IMR-90 (cell line): ENCODE results near the gene FGF12. TPM values are rescaled to one million over a fixed set of nuclear protein-coding genes. Genes with fewer than 3 reads are reported as not detected.

Source experiments
- ATAC-seq: fragments of 200-7000 bp; cut with Tn5 transposase; 2 replicates; pipeline ENCODE4 v1.9.1; 2020; ENCODE audit warnings: low read depth, mild to moderate bottlenecking, moderate library complexity
- BruUV-seq: library from RNA; stranded (reverse); fragments of 400-500 nt; replicated peaks from 2 replicates; lab custom pipeline; 2021; lab: Mats Ljungman, UMichigan
- CTCF ChIA-PET: fragments of 300-600 bp; formaldehyde crosslinking; extraction: SDS; loops from one replicate; lab custom pipeline; 2021; ENCODE audit warnings: antibody characterized with exemption; lab: Yijun Ruan, JAX
- POLR2A ChIA-PET: fragments of 300-600 bp; sonication (Branson Sonifier 250); formaldehyde crosslinking; loops from one replicate; lab custom pipeline; 2022; ENCODE audit warnings: antibody characterized with exemption; ENCODE audit not compliant: unreplicated experiment; lab: Charles Lee
- DNase-seq: peaks from one replicate; pipeline ENCODE4 v3.0.0; 2013
- H2AFZ ChIP-seq: replicated peaks from 2 replicates; pipeline ENCODE3; 2013; ENCODE audit warnings: low read length, mild to moderate bottlenecking; ENCODE audit not compliant: poor library complexity
- H2AK5ac ChIP-seq: 2 replicates; pipeline ENCODE4 v1.6.1; 2013; ENCODE audit warnings: low read depth, low read length, inconsistent platforms
- H2AK9ac ChIP-seq: replicated peaks from 2 replicates; pipeline ENCODE3; 2013; ENCODE audit warnings: mild to moderate bottlenecking, low read depth, low read length, moderate library complexity; ENCODE audit not compliant: poor library complexity
- H2BK120ac ChIP-seq: 2 replicates; pipeline ENCODE4 v1.6.1; 2013; ENCODE audit warnings: low read depth, low read length, inconsistent platforms
- H2BK15ac ChIP-seq: 3 replicates; pipeline ENCODE4 v1.6.1; 2013; ENCODE audit warnings: low read depth, low read length, inconsistent platforms
- H2BK20ac ChIP-seq: 2 replicates; pipeline ENCODE4 v1.6.1; 2013; ENCODE audit warnings: low read depth, mild to moderate bottlenecking, inconsistent platforms, low read length, moderate library complexity
- H2BK5ac ChIP-seq: 2 replicates; pipeline ENCODE4 v1.6.1; 2013; ENCODE audit warnings: mild to moderate bottlenecking, low read depth, low read length, inconsistent platforms; ENCODE audit not compliant: poor library complexity, severe bottlenecking
- H3K14ac ChIP-seq: replicated peaks from 2 replicates; pipeline ENCODE4 v1.6.1; 2013; ENCODE audit warnings: low read depth, low read length, inconsistent platforms
- H3K18ac ChIP-seq: 2 replicates; pipeline ENCODE4 v1.6.1; 2013; ENCODE audit warnings: low read depth, low read length, control low read depth
- H3K23ac ChIP-seq: 2 replicates; pipeline ENCODE4 v1.6.1; 2013; ENCODE audit warnings: low read depth, low read length, inconsistent platforms
- H3K27ac ChIP-seq: 2 replicates; pipeline ENCODE4 v1.5.1; 2013; ENCODE audit warnings: mild to moderate bottlenecking, control low read depth, low read length; ENCODE audit not compliant: insufficient read depth
- H3K27me3 ChIP-seq: 2 replicates; pipeline ENCODE4 v1.6.1; 2013; ENCODE audit warnings: low read length; ENCODE audit not compliant: control insufficient read depth, insufficient read depth
- H3K36me3 ChIP-seq: 2 replicates; pipeline ENCODE4 v1.6.1; 2013; ENCODE audit warnings: low read length, mixed read lengths; ENCODE audit not compliant: control insufficient read depth, insufficient read depth
- H3K4ac ChIP-seq: 2 replicates; pipeline ENCODE4 v1.6.1; 2013; ENCODE audit warnings: low read depth, low read length, inconsistent platforms
- H3K4me1 ChIP-seq: 2 replicates; pipeline ENCODE4 v1.6.1; 2013; ENCODE audit warnings: low read length, mixed read lengths; ENCODE audit not compliant: control insufficient read depth, insufficient read depth
- H3K4me2 ChIP-seq: 2 replicates; pipeline ENCODE4 v1.6.1; 2013; ENCODE audit warnings: low read depth, mild to moderate bottlenecking, control low read depth, low read length, moderate library complexity
- H3K4me3 ChIP-seq: 2 replicates; pipeline ENCODE4 v1.5.1; 2013; ENCODE audit warnings: low read depth, mild to moderate bottlenecking, control low read depth, low read length, moderate library complexity; ENCODE audit not compliant: insufficient read depth
- H3K56ac ChIP-seq: 2 replicates; pipeline ENCODE4 v1.6.1; 2013; ENCODE audit warnings: low read length, inconsistent platforms; ENCODE audit not compliant: insufficient read depth; ENCODE audit errors: extremely low read depth
- H3K79me1 ChIP-seq, 2 experiments: 2 replicates each; pipeline ENCODE4 v1.6.1; 2013; ENCODE audit warnings: low read length in 2 of 2, inconsistent platforms in 1 of 2, low read depth in 1 of 2
- H3K9ac ChIP-seq: 2 replicates; pipeline ENCODE4 v1.6.1; 2013; ENCODE audit warnings: low read depth, low read length, control low read depth
- H3K9me1 ChIP-seq: 2 replicates; pipeline ENCODE4 v1.6.1; 2013; ENCODE audit warnings: low read length, inconsistent platforms; ENCODE audit not compliant: insufficient read depth
- H3K9me3 ChIP-seq: 2 replicates; pipeline ENCODE4 v1.6.1; 2013; ENCODE audit warnings: low read length; ENCODE audit not compliant: control insufficient read depth, insufficient read depth
- H4K20me1 ChIP-seq: 2 replicates; pipeline ENCODE4 v1.6.1; 2013; ENCODE audit warnings: low read length, inconsistent platforms; ENCODE audit not compliant: insufficient read depth
- H4K5ac ChIP-seq: 2 replicates; pipeline ENCODE4 v1.6.1; 2013; ENCODE audit warnings: mild to moderate bottlenecking, low read depth, low read length, control low read depth
- H4K8ac ChIP-seq, 2 experiments: 2 replicates each; pipeline ENCODE4 v1.6.1; 2013; ENCODE audit warnings: low read depth in 2 of 2, low read length in 2 of 2, control low read depth in 1 of 2, inconsistent platforms in 1 of 2
- H4K91ac ChIP-seq: 2 replicates; pipeline ENCODE4 v1.6.1; 2013; ENCODE audit warnings: low read depth, low read length, inconsistent platforms; ENCODE audit not compliant: insufficient read depth
- BHLHE40 ChIP-seq: fragments of 150-350 bp; IDR thresholded peaks from 2 replicates; pipeline ENCODE4 v1.6.1; 2016; ENCODE audit warnings: mild to moderate bottlenecking, low read depth, low read length
- CEBPB ChIP-seq: IDR thresholded peaks from 2 replicates; pipeline ENCODE4 v1.6.1; 2012; ENCODE audit warnings: low read depth, low read length, improper control_type of control experiment
- CHD1 ChIP-seq: IDR thresholded peaks from 2 replicates; pipeline ENCODE4 v1.6.1; 2012; ENCODE audit warnings: low read depth, low read length, improper control_type of control experiment
- CTCF ChIP-seq: conservative IDR thresholded peaks from 2 replicates; pipeline ENCODE4 v1.5.1; 2012; ENCODE audit warnings: mild to moderate bottlenecking, low read depth, low read length, improper control_type of control experiment
- ELK1 ChIP-seq: fragments of 150-350 bp; IDR thresholded peaks from 2 replicates; pipeline ENCODE4 v1.6.1; 2016; ENCODE audit warnings: low read depth, mild to moderate bottlenecking, low read length, moderate library complexity, borderline replicate concordance
- FOS ChIP-seq: fragments of 150-350 bp; IDR thresholded peaks from 2 replicates; pipeline ENCODE4 v1.6.1; 2016; ENCODE audit warnings: low read depth, low read length
- NFE2L2 ChIP-seq: fragments of 150-350 bp; IDR thresholded peaks from 2 replicates; pipeline ENCODE4 v1.6.1; 2016; ENCODE audit warnings: low read depth, mild to moderate bottlenecking, low read length
- POLR2A ChIP-seq: IDR thresholded peaks from 2 replicates; pipeline ENCODE4 v1.6.1; 2012; ENCODE audit warnings: mild to moderate bottlenecking, low read depth, low read length
- RAD21 ChIP-seq: IDR thresholded peaks from 2 replicates; pipeline ENCODE4 v1.6.1; 2012; ENCODE audit warnings: low read length, improper control_type of control experiment
- SMC3 ChIP-seq: fragments of 150-350 bp; IDR thresholded peaks from 2 replicates; pipeline ENCODE4 v1.6.1; 2016; ENCODE audit warnings: low read depth, mild to moderate bottlenecking, antibody characterized with exemption, low read length, moderate library complexity
- WGBS, 2 experiments: methylation state at CpG; one replicate each; pipeline versions ENCODE4 v1.1.5 to v1.1.7; 2013; ENCODE audit warnings: missing lambda C conversion rate in 2 of 2; ENCODE audit not compliant: insufficient read length in 1 of 2; ENCODE audit errors: extremely low coverage in 2 of 2; 5-methylcytosine and 5-hydroxymethylcytosine counted together
- dilution Hi-C: fragments of 300-500 bp; cut with HindIII; formaldehyde crosslinking; loops from one replicate; pipeline ENCODE4 v1.14.3; 2018; ENCODE audit warnings: low sequenced_read_pairs; ENCODE audit not compliant: unreplicated experiment
- in situ Hi-C: fragments of 300-500 bp; cut with MboI; formaldehyde crosslinking; loops from 3 replicates; pipeline ENCODE4 v1.14.3; 2019; ENCODE audit warnings: low sequenced_read_pairs, inconsistent platforms, mixed read lengths
- intact Hi-C: fragments of 100-400 bp; cut with micrococcal nuclease; formaldehyde crosslinking; loops from 2 replicates; pipeline ENCODE4 v1.10.0; 2022
- polyA plus RNA-seq, 3 experiments: library from polyadenylated mRNA; depleted of rRNA; stranded (reverse); fragments of >200 nt; gene quantifications; 2 replicates each; pipeline ENCODE4 v1.2.3, GENCODE V29; 2012; ENCODE audit warnings: low replicate concordance in 1 of 3
- total RNA-seq: library from RNA; depleted of rRNA; stranded (reverse); fragments of >200 nt; gene quantifications from 2 replicates; pipeline ENCODE4 v1.2.3, GENCODE V29; 2012

The FGF12 gene
- total and polyA plus RNA-seq, 2 of the 4 experiments (the other 2 are of a cell fraction), result not detected

- H3K27me3 ChIP-seq, result no peaks in the 10 kb centered on the region
- no TSS peak for BruUV-seq
- TF ChIP-seq CEBPB (no peak), ELK1 (no peak), NFE2L2 (no peak), CTCF (no peak), RAD21 (no peak), CHD1 (no peak), SMC3 (no peak), FOS (no peak), BHLHE40 (no peak), POLR2A (no peak)
- ATAC-seq, result no peak
- H3K4me2 ChIP-seq, result no peak overlapping the region
- H3K9me3 ChIP-seq, result peaks cover 12% of the 10 kb centered on the region
- no peak overlapping the region for H3K4me3 ChIP-seq
- H4K8ac ChIP-seq, result no peak overlapping the region
- no peaks in the 10 kb centered on the region for H3K4me1 ChIP-seq
- no peak overlapping the region for H3K23ac ChIP-seq
- H3K9ac ChIP-seq, result no peak overlapping the region
- H2AK9ac ChIP-seq, result no peak overlapping the region
- H3K56ac ChIP-seq, result no peak overlapping the region
- dilution Hi-C loops (no loop called here), intact Hi-C loops (no loop called here), in situ Hi-C loops (no loop called here)
- no peak overlapping the region for H2AK5ac ChIP-seq
- no peak overlapping the region for H2AFZ ChIP-seq
- H2BK5ac ChIP-seq, result no peak overlapping the region
- no peak overlapping the region for H4K5ac ChIP-seq
- no peak overlapping the region for H3K14ac ChIP-seq
- no peak overlapping the region for H2BK120ac ChIP-seq
- DNase-seq, result no peak
- no peak overlapping the region for H2BK20ac ChIP-seq
- no peaks in the 10 kb centered on the region for H3K9me1 ChIP-seq
- H3K36me3 ChIP-seq, result no peaks in the 10 kb centered on the region
- H4K91ac ChIP-seq, result no peak overlapping the region
- no peak overlapping the region for H3K27ac ChIP-seq
- no peak overlapping the region for H3K4ac ChIP-seq
- H3K18ac ChIP-seq, result no peak overlapping the region
- no CpG with 5 or more reads among the region's 3 CpGs for WGBS, 2 experiments
- H4K20me1 ChIP-seq, result no peaks in the 10 kb centered on the region
- no peak overlapping the region for H2BK15ac ChIP-seq
- ChIA-PET POLR2A (no interaction called here), CTCF (interaction anchor here (0.6 kb wide), 1 partner anchor 611 kb away, joined by 3 read pairs; no protein-coding TSS in a partner anchor)
- no peaks in the 10 kb centered on the region for H3K79me1 ChIP-seq
Observed at GRCh38 chr3:192170659-192171058, 556.7 kb downstream of the FGF12 start.
